ENCODE data around the gene RCAN2.
A peak's percentile ranks its signal among the peaks of the same experiment; 100 is the strongest.

RCAN2 gene

GRCh38 chr6:46329568-46329967 is 161.7 kb downstream of the RCAN2 start:
- peaks cover 15% of the 10 kb centered on the region for H3K4me1 ChIP-seq (ENCODE audit: control insufficient read depth, insufficient read depth, low read length)
- H3K4me3 ChIP-seq (ENCODE audit: low read depth, low read length), result no peak overlapping the region
- H3K9me3 ChIP-seq (ENCODE audit: control insufficient read depth, insufficient read depth, low read depth, low read length), result no peaks in the 10 kb centered on the region
- no peaks in the 10 kb centered on the region for H3K27me3 ChIP-seq (ENCODE audit: control insufficient read depth, insufficient read depth, low read length)
- H3K27ac ChIP-seq (ENCODE audit: low read depth, low read length), result no peak overlapping the region
- no peaks in the 10 kb centered on the region for H3K36me3 ChIP-seq (ENCODE audit: control insufficient read depth, insufficient read depth, low read length)
- H3K9ac ChIP-seq (ENCODE audit: low read length), result no peak overlapping the region

- no peaks in the 10 kb centered on the region for H3K27me3 ChIP-seq (ENCODE audit: control insufficient read depth, insufficient read depth, low read length)
- H3K4me1 ChIP-seq (ENCODE audit: control insufficient read depth, insufficient read depth, low read length), result peaks cover 10% of the 10 kb centered on the region
- H3K4me3 ChIP-seq (ENCODE audit: low read depth, low read length), result no peak overlapping the region
- H3K27ac ChIP-seq (ENCODE audit: low read depth, low read length), result no peak overlapping the region
- H3K9ac ChIP-seq (ENCODE audit: low read length), result no peak overlapping the region
- no peaks in the 10 kb centered on the region for H3K9me3 ChIP-seq (ENCODE audit: control insufficient read depth, insufficient read depth, low read depth, low read length)
- H3K36me3 ChIP-seq (ENCODE audit: control insufficient read depth, insufficient read depth, low read length), result no peaks in the 10 kb centered on the region
Measured at GRCh38 chr6:46327779-46328178, 163.5 kb downstream of the RCAN2 start.

- Histone ChIP-seq H3K9ac (ENCODE audit: low read length) (no peak overlapping the region), H3K4me3 (ENCODE audit: low read depth, low read length) (peak overlapping the region; percentile 24; the same call in 1 of the 2 replicates), H3K36me3 (ENCODE audit: control insufficient read depth, insufficient read depth, low read length) (no peaks in the 10 kb centered on the region), H3K4me1 (ENCODE audit: control insufficient read depth, insufficient read depth, low read length) (peaks cover 10% of the 10 kb centered on the region), H3K27ac (ENCODE audit: low read depth, low read length) (no peak overlapping the region), H3K27me3 (ENCODE audit: control insufficient read depth, insufficient read depth, low read length) (no peaks in the 10 kb centered on the region), H3K9me3 (ENCODE audit: control insufficient read depth, insufficient read depth, low read depth, low read length) (no peaks in the 10 kb centered on the region)
Measured at GRCh38 chr6:46325561-46326530, 165.4 kb downstream of the RCAN2 start.

GRCh38 chr6:46324706-46325105 is 166.5 kb downstream of the RCAN2 start:
- Histone ChIP-seq H3K36me3 (ENCODE audit: control insufficient read depth, insufficient read depth, low read length) (no peaks in the 10 kb centered on the region), H3K9ac (ENCODE audit: low read length) (no peak overlapping the region), H3K27ac (ENCODE audit: low read depth, low read length) (no peak overlapping the region), H3K4me1 (ENCODE audit: control insufficient read depth, insufficient read depth, low read length) (peaks cover 10% of the 10 kb centered on the region), H3K27me3 (ENCODE audit: control insufficient read depth, insufficient read depth, low read length) (no peaks in the 10 kb centered on the region), H3K4me3 (ENCODE audit: low read depth, low read length) (no peak overlapping the region), H3K9me3 (ENCODE audit: control insufficient read depth, insufficient read depth, low read depth, low read length) (no peaks in the 10 kb centered on the region)

GRCh38 chr6:46323966-46324622 is 167.2 kb downstream of the RCAN2 start:
- Histone ChIP-seq H3K36me3 (ENCODE audit: control insufficient read depth, insufficient read depth, low read length) (no peaks in the 10 kb centered on the region), H3K27me3 (ENCODE audit: control insufficient read depth, insufficient read depth, low read length) (no peaks in the 10 kb centered on the region), H3K4me3 (ENCODE audit: low read depth, low read length) (no peak overlapping the region), H3K27ac (ENCODE audit: low read depth, low read length) (no peak overlapping the region), H3K9me3 (ENCODE audit: control insufficient read depth, insufficient read depth, low read depth, low read length) (no peaks in the 10 kb centered on the region), H3K9ac (ENCODE audit: low read length) (no peak overlapping the region), H3K4me1 (ENCODE audit: control insufficient read depth, insufficient read depth, low read length) (peaks cover 10% of the 10 kb centered on the region)

GRCh38 chr6:46323312-46323965 is 167.8 kb downstream of the RCAN2 start:
- Histone ChIP-seq H3K4me1 (ENCODE audit: control insufficient read depth, insufficient read depth, low read length) (peaks cover 10% of the 10 kb centered on the region), H3K9me3 (ENCODE audit: control insufficient read depth, insufficient read depth, low read depth, low read length) (no peaks in the 10 kb centered on the region), H3K4me3 (ENCODE audit: low read depth, low read length) (no peak overlapping the region), H3K27me3 (ENCODE audit: control insufficient read depth, insufficient read depth, low read length) (no peaks in the 10 kb centered on the region), H3K9ac (ENCODE audit: low read length) (no peak overlapping the region), H3K27ac (ENCODE audit: low read depth, low read length) (no peak overlapping the region), H3K36me3 (ENCODE audit: control insufficient read depth, insufficient read depth, low read length) (no peaks in the 10 kb centered on the region)

- H3K9ac ChIP-seq (ENCODE audit: low read length), result no peak overlapping the region
- H3K4me1 ChIP-seq (ENCODE audit: control insufficient read depth, insufficient read depth, low read length), result peaks cover under 1% of the 10 kb centered on the region; the same call in 1 of the 2 replicates
- no peaks in the 10 kb centered on the region for H3K9me3 ChIP-seq (ENCODE audit: control insufficient read depth, insufficient read depth, low read depth, low read length)
- no peak overlapping the region for H3K4me3 ChIP-seq (ENCODE audit: low read depth, low read length)
- H3K27ac ChIP-seq (ENCODE audit: low read depth, low read length), result no peak overlapping the region
- no peaks in the 10 kb centered on the region for H3K36me3 ChIP-seq (ENCODE audit: control insufficient read depth, insufficient read depth, low read length)
- no peaks in the 10 kb centered on the region for H3K27me3 ChIP-seq (ENCODE audit: control insufficient read depth, insufficient read depth, low read length)
Measured at GRCh38 chr6:46320505-46320904, 170.7 kb downstream of the RCAN2 start.

- Histone ChIP-seq H3K9ac (ENCODE audit: low read length) (no peak overlapping the region), H3K27me3 (ENCODE audit: control insufficient read depth, insufficient read depth, low read length) (no peaks in the 10 kb centered on the region), H3K36me3 (ENCODE audit: control insufficient read depth, insufficient read depth, low read length) (no peaks in the 10 kb centered on the region), H3K4me1 (ENCODE audit: control insufficient read depth, insufficient read depth, low read length) (no peaks in the 10 kb centered on the region), H3K4me3 (ENCODE audit: low read depth, low read length) (no peak overlapping the region), H3K9me3 (ENCODE audit: control insufficient read depth, insufficient read depth, low read depth, low read length) (no peaks in the 10 kb centered on the region), H3K27ac (ENCODE audit: low read depth, low read length) (no peak overlapping the region)
Measured at GRCh38 chr6:46315589-46315988, 175.7 kb downstream of the RCAN2 start.

GRCh38 chr6:46312654-46313053 is 178.6 kb downstream of the RCAN2 start:
- H3K9ac ChIP-seq (ENCODE audit: low read length), result no peak overlapping the region
- no peak overlapping the region for H3K27ac ChIP-seq (ENCODE audit: low read depth, low read length)
- H3K9me3 ChIP-seq (ENCODE audit: control insufficient read depth, insufficient read depth, low read depth, low read length), result no peaks in the 10 kb centered on the region
- H3K27me3 ChIP-seq (ENCODE audit: control insufficient read depth, insufficient read depth, low read length), result no peaks in the 10 kb centered on the region
- no peaks in the 10 kb centered on the region for H3K36me3 ChIP-seq (ENCODE audit: control insufficient read depth, insufficient read depth, low read length)
- H3K4me3 ChIP-seq (ENCODE audit: low read depth, low read length), result no peak overlapping the region
- H3K4me1 ChIP-seq (ENCODE audit: control insufficient read depth, insufficient read depth, low read length), result no peaks in the 10 kb centered on the region

- Histone ChIP-seq H3K27ac (ENCODE audit: low read depth, low read length) (no peak overlapping the region), H3K36me3 (ENCODE audit: control insufficient read depth, insufficient read depth, low read length) (no peaks in the 10 kb centered on the region), H3K9me3 (ENCODE audit: control insufficient read depth, insufficient read depth, low read depth, low read length) (no peaks in the 10 kb centered on the region), H3K9ac (ENCODE audit: low read length) (no peak overlapping the region), H3K4me3 (ENCODE audit: low read depth, low read length) (no peak overlapping the region), H3K4me1 (ENCODE audit: control insufficient read depth, insufficient read depth, low read length) (no peaks in the 10 kb centered on the region), H3K27me3 (ENCODE audit: control insufficient read depth, insufficient read depth, low read length) (no peaks in the 10 kb centered on the region)
Measured at GRCh38 chr6:46310196-46310595, 181.1 kb downstream of the RCAN2 start.

GRCh38 chr6:46306431-46306830 is 184.8 kb downstream of the RCAN2 start:
- Histone ChIP-seq H3K36me3 (ENCODE audit: control insufficient read depth, insufficient read depth, low read length) (no peaks in the 10 kb centered on the region), H3K4me3 (ENCODE audit: low read depth, low read length) (no peak overlapping the region), H3K4me1 (ENCODE audit: control insufficient read depth, insufficient read depth, low read length) (no peaks in the 10 kb centered on the region), H3K9ac (ENCODE audit: low read length) (no peak overlapping the region), H3K9me3 (ENCODE audit: control insufficient read depth, insufficient read depth, low read depth, low read length) (no peaks in the 10 kb centered on the region), H3K27me3 (ENCODE audit: control insufficient read depth, insufficient read depth, low read length) (no peaks in the 10 kb centered on the region), H3K27ac (ENCODE audit: low read depth, low read length) (no peak overlapping the region)
